ENCODE results near the gene MED13L.
"Not testable (repeated sequence)": the region's sequence is repeated elsewhere in the genome, so short reads cannot be mapped to it uniquely, and the experiment has no call there.

MED13L gene

DNA sequence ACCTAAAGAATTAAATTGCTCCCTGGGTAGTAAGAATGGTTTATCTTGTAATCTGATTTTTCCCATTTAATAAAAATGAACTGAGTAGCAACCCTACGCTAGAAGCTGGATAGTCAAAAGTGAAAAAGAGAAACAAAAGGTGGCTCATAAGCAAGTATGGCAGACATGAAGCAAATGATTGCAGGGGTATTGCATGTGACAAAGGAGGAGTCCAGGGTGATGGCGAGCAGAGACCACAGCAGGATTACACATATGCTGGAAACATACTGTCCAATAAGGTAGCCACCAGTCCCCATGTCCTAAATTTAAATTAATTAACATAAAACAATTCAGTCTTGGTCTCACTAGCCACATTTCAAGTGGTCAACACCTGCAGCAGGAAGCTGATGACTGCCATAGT, 283.8 kb downstream of the MED13L start:
- DNase-seq, result no peak

GRCh38 chr12:115990241-115990640, 287.3 kb downstream of the MED13L start:
- DNase-seq, result no peak

- no peak for DNase-seq
Measured at GRCh38 chr12:115988625-115989563, 288.6 kb downstream of the MED13L start.

- DNase-seq, result no peak
Measured at GRCh38 chr12:115988212-115988611, 289.3 kb downstream of the MED13L start.

- no peak for DNase-seq
Measured at GRCh38 chr12:115984616-115985015, 292.9 kb downstream of the MED13L start.

GRCh38 chr12:115983226-115983798, 294.2 kb downstream of the MED13L start:
- DNase-seq, result no peak

DNA sequence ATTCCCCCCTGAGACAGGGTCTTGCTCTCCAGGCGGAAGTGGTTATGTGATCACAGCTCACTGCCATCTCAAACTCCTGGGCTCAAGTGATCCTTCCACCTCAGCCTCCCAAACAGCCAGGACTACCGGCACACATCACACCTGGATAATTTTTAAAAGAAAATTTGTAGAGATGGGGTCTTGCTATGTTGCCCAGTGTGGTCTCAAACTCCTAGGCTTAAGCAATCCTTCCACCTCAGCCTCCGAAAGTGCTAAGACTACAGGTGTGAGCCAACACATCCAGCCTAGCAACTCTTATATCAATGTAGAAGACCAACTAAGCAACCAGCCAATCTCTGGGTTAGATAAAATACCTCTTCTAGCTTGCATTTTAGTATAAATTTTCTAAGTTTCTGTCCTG, 297.2 kb downstream of the MED13L start:
- no peak for DNase-seq

- DNase-seq, result no peak
Measured at GRCh38 chr12:115979851-115980250, 297.6 kb downstream of the MED13L start.

DNA sequence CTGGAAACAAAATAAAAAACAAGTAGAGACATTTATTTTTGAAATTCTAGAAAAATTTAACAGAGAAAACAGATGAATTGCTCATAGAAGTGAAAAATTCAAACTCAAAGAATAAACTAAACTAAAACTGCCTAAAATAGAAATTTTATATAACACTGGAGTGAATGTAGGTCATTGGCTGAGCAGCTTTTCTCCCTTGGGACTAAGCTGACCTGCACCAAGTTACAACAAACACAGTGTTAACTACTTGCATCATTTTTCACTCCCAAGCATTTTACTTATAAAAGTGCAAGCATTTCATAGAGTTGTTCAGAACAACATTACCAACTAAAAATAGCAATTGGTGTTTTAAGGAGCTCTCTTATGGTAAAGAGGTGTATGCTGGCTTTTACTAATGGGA, 298.1 kb downstream of the MED13L start:
- no peak for DNase-seq

- not testable (repeated sequence) for DNase-seq
Measured at GRCh38 chr12:115976829-115977228, 300.7 kb downstream of the MED13L start.

GRCh38 chr12:115975411-115975810, 302.1 kb downstream of the MED13L start:
- DNase-seq, result no peak

DNA sequence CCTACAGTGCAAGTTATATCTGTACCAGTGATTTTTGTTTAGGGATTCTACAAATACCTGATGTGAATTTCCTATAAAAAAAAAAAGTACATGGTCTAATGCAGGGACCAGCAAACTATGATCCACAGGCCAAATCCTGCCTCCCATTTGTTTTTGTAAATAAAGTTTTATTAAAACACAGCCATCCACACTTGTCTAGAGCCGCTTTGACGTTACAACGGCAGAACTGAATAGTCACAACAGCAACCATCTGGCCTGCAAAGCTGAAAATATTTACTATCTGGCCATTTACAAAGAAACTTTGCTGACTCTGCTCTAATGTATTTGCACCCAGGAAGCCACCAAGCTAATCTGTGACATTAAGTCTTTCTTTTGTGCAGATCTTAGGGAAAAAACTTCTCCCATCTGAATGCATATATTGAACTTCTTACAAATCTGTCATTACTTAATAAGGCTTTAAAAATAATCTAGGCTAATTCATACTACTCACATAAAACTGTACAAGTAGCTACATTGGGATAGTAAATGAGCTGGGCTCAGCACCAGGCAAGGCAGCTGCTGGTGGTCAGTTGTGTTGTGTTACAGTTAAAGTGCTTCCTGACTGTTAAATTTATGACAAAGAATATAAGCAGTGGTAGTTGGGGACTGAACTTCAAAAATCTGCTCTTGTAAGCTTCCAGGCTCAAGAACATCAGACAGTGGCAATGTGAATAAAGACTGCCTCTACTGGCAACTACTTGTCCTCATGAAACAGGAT, 303.3 kb downstream of the MED13L start:
- no peak for DNase-seq

DNA sequence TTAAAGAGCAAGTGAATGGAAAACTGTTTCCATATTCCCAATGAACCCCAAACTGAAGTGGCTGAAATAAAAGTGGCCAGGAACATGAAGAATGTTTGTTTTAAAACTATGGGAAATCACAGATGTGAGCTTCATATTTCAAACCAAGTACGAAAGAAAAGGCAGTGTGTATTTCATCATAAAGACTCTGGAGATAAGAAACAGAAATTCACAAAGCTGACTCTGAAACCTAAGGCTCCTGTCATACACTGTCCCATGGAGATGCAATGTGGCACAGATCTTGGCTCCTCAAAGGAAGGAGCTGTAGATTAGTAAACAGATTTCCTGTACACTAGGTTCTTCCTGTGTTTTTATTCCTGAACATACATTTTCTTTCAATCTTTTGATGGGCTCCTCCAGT, 304.4 kb downstream of the MED13L start:
- DNase-seq, result no peak

GRCh38 chr12:115972241-115972640, 305.3 kb downstream of the MED13L start:
- DNase-seq, result no peak

DNA sequence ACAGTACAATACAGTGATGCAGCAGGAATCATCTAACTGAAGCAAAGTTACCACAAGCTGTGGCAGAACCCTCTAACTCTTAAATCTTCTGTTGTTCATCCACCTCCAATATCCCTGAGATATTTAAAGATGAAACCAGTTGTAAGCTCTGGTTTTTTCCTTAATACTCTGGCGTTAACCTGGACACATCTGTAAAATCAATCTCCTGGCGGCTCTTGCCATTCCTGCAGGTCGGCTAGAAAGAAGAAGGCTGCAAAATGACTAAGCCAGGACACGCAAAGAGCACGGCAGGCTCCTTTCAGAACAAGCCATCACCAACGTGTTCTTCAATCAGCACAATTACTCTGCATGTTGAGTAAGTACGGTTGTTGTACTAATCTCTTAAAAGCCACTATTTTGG, 309.3 kb downstream of the MED13L start:
- no peak for DNase-seq

DNA sequence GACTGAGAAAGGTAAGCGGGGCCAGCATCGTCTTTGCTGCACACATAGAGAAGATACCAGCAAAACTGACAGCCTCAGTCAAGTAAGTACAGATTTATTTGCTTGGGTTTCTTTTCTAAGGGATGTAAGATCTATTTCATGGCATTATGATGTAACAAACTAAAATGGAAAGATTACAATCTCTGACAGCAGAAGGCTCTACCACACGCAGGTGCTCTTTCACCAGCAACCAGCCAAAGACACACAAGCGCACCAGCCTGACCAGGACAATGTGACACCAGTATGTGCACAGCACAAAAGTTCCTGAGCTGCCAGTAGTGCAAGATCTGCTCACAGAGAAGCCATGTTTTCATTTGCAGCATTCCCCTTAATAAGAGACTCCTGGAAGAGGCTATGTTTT, 311.1 kb downstream of the MED13L start:
- no peak for DNase-seq

DNA sequence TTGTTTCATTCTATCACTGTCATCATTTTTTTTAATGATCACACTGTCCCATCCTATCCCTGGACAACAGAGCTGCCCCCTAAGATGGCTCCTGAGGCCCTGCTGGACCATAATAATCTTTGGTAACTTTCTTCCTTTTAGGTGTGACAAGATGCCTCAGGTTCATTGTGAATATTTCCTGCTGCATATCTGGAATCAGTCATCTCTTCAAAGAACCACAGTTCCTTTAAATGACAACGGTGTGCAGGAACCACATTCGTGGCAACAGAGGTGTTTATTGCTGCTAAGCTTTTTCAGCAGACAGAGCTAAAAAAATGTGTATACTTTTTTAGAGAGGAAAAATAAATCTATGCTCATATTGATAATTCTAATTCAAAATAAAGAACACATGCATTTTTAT, 312.9 kb downstream of the MED13L start:
- no peak for DNase-seq

DNA sequence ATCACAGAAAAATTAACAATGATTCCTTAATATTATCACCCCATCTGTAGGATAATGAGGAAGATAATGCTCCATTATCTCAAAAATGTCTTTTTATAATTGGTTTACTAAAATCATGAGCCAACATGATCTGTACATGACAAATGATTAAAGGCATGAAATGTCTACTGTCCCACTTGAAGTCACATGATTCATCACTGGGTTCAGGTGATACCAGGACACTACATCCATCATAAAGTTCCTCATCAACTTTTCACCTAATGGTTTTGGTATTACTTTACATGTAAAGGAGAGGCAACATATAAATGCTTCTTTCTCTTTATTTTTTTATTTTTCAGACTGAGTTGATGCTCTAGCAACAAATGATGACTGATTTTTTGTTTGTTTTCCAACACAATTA, 313.3 kb downstream of the MED13L start:
- DNase-seq, result no peak

GRCh38 chr12:115962216-115962615, 315.3 kb downstream of the MED13L start:
- DNase-seq, result no peak

GRCh38 chr12:115960868-115961802, 316.4 kb downstream of the MED13L start:
- no peak for DNase-seq

GRCh38 chr12:115957686-115958290, 319.7 kb downstream of the MED13L start:
- no peak for DNase-seq

GRCh38 chr12:115956659-115957058, 320.8 kb downstream of the MED13L start:
- DNase-seq, result no peak
